Eye (tissue), 1 donor: ENCODE results near the gene SACM1L.
A peak's percentile ranks its signal among the peaks of the same experiment; 100 is the strongest.

Experiments
- DNase-seq: peaks from one replicate; pipeline ENCODE4 v3.0.0-alpha.2; 2015

SACM1L gene, protein sequence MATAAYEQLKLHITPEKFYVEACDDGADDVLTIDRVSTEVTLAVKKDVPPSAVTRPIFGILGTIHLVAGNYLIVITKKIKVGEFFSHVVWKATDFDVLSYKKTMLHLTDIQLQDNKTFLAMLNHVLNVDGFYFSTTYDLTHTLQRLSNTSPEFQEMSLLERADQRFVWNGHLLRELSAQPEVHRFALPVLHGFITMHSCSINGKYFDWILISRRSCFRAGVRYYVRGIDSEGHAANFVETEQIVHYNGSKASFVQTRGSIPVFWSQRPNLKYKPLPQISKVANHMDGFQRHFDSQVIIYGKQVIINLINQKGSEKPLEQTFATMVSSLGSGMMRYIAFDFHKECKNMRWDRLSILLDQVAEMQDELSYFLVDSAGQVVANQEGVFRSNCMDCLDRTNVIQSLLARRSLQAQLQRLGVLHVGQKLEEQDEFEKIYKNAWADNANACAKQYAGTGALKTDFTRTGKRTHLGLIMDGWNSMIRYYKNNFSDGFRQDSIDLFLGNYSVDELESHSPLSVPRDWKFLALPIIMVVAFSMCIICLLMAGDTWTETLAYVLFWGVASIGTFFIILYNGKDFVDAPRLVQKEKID

DNA sequence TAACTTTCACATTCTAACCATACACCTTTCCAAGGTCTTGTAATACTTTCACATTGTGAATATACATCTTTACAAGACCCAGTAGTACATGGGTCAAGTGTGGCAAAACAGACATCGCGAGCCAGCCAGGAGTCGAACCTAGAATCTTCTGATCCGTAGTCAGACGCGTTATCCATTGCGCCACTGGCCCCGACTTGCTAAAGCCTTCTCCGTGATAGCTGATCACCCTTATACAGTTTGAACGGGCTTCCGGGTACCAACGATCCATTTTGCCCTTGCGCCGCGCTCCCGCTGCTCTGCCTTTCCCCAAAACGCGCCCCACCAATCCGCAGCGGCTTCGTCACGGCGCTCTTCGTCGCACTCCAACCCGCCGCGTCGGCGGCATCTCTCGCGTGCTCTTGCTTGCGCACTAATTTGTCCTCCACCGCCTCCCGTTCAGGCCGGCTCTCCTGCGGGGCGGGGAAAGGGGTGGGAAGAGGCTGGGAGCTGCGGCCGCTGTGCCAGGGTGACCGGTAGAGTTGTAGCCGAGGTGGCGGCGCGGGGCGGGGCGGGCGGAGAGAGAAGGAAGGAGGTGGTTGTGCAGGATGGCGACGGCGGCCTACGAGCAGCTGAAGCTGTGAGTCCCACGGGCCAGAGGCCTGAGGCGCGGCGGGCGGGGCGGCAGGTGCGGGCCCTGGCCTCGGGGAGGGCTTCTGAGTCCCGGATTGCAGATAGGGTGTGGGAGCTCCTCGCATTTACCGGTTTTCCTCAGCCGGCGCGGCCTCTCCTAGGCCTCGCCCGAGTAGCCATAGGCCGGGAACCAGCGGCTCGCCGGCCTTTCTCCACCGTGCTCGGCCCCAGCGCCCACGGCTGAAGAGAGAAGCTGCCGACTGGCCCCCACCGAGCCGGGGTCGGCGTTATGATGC, at the start of gene SACM1L:
Gene SACM1L (plus strand): TSS at position 515 of the 905 bp plus-strand sequence. CDS start 70 bp downstream, at position 585.
- DNase-seq = peak; percentile 100

DNA sequence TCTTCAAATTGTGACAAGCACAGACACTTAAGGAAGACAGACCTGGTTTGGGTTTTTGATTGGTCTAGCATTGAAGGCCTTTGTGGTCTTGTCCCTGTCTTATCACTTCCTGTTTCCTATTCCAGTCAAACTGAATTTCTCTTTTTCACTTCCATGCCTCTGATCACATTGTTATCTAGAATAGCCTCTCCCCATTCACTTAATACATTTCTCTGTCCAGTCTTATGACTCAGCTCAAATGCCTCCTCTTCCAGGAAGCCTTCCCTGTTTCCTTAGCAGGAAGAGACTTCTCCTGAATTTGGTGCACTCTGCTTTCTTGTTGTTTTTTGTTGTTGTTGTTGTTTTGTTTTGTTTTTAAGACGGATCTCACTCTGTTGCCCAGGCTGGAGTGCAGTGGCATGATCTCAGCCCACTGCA, 49.1 kb upstream of the SACM1L start:
- DNase-seq = no peak

DNA sequence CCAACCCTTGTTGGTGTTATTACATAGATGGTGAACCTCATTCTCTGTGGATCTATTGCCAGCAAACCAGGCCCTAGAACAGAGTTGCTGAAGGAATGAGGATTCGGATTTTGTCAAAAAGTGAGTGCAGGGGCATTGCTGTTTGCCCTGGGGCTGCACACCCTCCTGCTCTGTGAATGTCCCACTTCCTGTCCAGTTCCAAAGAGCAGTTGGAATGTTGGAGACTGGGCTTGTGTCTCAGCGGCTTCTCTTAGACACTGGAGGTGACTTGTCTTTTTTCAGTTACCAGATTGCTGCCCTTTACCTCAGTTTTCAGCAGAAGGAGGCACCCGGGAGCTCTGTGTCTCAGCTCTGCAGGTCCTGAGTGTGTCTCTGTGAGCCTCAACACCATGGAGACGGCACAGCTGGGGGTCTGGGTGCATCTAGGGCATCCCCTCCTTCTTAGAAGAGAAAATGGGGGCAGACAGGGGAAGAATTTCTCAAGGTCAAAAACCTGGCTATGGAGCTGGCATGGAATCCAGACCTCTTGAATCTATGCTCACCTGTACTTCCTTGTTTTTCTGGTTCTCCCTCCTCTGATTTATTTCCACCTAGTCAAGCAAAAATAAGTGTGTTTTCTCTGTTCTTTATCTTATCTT, 48.4 kb upstream of the SACM1L start:
- peak; percentile 32 for DNase-seq

DNA sequence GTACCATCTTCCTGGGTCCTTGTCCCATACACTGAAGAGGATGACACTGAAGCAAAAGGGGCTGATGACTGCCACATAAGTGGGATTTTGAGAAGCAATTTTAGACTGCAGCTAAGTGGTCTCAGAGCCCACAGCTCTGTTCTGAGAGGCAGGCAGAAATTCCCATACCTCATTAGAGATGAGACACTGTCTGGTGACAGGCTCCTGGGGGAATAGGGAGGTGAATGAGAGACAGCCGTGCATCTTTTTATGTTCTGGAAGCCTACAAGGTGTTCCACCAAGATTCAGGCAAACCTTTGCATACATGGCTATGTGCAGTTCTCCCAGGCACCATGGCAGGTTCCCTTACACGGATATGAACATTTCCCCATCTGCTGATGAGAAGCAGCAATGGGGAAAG, 47.4 kb upstream of the SACM1L start:
- peak; percentile 43 for DNase-seq

DNA sequence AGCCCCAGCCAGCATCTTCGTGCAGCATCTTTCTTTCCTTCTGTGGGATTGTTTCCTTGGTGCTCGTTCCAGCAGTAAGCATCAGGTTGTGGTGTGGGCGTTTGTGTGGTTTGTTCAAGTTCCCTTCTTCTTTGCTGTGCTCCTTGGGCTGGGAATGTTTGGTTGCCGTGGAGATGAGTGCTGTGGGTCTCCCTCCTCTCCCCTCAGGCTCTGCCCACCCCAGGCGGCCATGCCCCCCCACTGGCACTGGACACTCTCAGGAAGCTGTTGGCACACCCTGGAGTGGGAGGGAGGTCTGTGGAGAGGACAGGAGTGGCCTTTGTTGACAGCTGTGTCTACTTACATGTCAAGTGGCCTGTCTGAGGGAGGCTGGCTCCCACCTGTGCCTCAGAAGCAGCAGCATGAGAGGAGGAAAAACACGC, 46.5 kb upstream of the SACM1L start:
- DNase-seq = peak; percentile 43

DNA sequence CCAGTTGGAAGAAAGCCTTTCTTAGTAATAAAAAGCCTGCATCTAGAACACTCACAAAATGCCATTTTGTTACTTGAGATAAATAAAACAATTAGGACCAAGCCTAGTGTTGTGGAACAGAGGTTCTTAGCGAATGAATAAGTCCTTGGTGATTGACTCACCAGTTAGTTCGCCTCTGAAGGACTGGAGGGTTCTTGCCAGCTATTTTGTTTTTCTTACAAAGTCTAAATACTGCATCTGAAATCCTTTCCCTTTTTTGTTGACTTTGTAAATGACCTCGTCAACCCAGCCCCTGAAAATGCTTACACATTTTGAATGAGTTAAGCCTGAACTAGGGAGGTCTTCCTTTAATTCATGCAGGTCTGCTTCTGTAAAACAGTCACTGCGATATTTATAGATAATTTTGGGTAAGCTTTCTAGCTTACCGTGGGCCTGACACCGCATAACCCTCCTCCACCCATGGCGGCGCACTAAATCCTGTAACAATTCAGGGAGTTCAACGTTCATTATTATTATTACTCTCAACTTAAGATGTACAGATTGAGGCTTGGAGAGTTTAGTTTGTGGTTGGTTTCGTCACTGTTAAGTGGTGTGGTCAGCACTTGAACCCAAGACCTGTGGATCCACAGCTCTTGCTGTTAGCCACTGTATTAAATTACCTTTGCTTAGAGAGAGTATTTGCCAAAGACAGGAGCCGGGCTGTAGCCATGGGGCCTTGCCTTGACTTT, 45.0 kb upstream of the SACM1L start:
- no peak for DNase-seq

DNA sequence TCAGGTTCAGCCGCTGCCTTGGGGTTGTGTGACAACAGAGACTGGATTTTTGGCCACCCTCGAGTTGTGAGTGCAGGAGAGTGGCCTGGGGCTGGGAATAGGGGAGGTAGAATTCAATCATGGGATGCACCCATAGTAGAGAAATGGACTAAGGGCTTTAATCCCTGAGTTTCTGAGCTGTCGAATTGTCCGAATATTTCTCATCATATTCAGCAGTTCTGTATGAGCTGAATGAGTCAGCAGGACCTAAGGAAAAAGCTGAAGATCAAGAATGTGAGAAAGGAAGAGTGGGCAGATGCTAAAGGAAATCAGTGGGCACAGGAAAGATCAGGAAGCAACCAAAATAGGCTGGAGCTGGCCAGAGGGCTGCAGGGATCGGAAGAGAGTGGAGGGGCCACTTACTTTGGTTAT, 44.4 kb upstream of the SACM1L start:
- DNase-seq = no peak

DNA sequence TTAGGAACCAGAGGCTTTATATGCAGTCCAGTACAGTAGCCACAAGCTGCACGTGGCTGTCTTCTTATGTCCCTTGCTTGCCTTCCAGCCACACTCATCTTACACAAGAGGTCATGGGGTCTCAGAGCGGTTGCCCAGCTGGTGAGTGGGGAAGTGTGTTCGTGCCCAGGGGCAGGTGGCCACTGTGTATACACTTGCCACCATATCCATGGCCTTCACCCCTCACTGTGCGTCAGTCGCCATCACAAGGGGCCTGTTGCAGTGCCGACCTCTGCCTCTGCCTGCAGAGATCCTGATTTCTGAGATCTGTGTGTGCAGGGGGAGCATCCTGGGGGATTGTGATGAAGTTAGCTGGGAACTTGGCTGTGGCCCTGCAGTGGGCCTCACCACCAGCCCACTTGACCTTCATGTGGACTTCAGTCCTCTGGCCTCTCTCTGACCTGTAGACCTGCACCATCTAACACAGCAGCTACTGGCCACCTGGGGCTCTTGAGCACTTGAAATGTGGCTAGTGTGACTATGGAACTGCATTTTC, 43.1 kb upstream of the SACM1L start:
- no peak for DNase-seq

DNA sequence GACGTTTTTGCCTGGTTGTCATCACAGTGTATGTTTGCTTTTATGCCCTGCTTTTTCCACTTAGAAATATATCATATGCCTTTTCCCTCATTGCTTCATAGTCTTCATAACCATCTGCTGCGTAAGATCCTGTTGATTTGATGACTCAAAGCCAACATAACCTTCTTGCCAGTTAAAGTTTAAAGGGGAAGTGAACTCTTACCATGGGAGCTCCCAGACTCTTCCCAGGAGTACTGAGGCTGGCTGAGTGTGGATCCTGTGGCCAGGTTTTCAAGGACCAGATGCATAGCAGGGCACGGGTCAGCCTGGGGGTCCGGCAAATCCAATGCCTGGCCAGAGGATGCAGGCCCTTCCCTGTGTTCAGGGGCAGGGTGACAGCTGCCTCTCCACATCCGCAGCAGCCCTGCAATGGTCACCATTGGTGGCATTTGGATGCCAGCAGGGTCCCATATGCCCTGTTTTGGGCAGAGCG, 42.0 kb upstream of the SACM1L start:
- DNase-seq = no peak

DNA sequence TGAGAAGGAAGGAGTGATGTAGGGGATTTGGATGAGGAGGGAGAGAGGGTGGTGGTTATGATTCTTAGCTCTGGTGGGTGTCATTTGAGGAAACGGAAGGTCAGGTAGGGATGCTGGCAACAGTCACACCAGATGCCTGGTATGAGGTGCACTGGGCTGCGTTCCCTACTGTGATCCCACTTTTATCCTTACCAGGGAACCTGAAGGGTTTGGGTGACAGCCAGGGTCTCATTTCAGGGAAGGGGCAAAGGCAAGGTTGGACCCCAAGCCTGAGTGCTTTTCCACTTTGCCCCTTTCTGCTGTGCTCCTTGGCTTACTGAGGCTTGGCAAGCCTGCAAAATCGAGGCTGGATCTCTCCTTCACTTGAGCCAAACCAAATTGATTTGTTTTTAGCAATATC, 36.0 kb upstream of the SACM1L start:
- DNase-seq = no peak

DNA sequence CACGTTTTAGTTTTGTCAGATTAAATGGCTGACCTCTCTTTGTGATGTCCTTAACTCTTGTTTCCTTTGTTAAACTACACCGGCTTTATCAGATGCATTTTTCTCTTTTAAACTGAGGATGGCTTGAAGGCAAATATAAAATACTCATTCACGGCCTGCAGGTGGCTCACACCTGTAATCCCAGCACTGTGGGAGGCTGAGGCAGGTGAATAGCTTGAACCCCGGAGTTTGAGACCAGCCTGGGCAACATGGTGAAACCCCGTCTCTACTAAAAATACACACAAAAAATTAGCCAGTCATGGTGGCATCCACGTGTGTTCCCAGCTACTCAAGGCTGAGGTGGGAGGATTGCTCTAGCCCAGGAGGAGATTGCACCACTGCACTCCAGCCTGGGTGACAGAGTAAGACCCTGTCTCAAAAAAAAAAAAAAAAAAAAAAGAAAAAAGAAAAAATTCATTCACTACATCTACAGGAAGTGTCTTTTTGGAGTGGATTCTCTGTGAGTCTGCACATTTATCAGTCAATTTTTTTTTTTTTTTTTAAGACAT, 34.7 kb upstream of the SACM1L start:
- DNase-seq = no peak

DNA sequence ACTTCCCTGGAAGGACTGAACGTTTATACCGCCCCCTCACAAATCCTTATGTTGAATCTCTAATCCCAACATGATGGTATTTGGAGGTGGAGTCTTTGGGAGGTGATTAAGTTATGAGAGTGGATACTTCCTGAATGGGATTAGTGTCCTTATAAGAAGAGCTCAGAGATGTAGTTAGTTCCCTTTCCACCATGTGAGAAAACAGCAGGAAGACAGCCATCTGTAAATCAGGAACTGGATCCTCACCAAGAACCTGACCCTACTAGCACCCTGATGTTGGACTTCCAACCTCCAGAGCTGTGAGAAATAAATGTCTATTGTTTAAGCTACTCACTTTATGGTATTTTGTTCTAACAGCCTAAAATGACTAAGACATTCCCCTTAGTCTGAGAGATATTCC, 33.3 kb upstream of the SACM1L start:
- DNase-seq = no peak

DNA sequence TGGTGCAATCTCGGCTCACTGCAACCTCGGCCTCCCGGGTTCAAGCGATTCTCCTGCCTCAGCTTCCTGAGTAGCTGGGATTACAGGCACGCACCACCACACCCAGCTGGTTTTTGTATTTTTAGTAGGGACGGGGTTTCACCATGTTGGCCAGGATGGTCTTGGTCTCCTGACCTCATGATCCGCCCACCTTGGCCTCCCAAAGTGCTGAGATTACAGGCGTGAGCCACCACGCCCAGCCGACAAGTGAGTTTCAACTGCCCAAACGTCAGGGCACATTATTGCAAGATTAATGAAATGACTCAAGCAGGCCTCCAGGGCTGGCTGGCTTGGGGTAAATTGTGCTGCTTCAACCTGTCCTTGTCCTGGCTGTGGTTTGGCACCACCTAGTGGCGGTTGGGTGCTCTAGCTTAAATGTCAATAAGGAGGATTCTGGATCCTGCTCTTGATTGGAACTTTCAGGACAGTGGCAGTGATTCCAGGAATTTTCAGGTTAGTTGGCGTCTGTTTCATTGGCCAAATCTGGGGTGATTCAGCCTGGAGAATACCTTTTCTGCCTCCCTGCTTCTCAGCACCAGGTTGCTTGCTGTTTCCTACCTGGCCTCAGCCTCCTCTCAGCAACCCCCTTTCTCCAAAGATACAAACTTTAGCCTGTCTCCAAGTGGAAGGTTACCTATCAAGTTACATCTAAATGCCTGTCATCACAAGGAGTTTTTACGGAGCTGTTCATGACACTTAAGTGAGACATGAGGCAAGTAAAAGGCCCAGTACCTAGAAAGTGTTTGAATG, 32.4 kb upstream of the SACM1L start:
- peak; percentile 93 for DNase-seq

DNA sequence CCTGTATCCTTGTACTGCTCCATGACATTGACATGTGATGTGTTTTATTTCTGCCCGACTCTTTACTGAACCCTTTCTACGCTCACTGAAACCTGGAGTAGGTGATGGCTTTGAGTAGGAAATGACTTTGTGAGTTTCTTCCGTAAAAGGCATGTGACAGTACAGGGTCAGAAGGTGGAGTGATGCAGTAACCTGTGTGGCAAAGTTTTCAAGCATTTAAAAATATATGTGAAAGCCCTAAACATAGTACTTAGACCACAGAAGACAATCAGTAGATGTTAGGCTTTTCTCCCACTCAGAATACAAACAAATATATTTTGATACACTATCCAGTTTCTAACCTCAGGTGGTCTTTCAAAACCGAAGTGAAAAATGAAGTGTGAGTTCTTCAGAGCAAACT, 31.3 kb upstream of the SACM1L start:
- no peak for DNase-seq

DNA sequence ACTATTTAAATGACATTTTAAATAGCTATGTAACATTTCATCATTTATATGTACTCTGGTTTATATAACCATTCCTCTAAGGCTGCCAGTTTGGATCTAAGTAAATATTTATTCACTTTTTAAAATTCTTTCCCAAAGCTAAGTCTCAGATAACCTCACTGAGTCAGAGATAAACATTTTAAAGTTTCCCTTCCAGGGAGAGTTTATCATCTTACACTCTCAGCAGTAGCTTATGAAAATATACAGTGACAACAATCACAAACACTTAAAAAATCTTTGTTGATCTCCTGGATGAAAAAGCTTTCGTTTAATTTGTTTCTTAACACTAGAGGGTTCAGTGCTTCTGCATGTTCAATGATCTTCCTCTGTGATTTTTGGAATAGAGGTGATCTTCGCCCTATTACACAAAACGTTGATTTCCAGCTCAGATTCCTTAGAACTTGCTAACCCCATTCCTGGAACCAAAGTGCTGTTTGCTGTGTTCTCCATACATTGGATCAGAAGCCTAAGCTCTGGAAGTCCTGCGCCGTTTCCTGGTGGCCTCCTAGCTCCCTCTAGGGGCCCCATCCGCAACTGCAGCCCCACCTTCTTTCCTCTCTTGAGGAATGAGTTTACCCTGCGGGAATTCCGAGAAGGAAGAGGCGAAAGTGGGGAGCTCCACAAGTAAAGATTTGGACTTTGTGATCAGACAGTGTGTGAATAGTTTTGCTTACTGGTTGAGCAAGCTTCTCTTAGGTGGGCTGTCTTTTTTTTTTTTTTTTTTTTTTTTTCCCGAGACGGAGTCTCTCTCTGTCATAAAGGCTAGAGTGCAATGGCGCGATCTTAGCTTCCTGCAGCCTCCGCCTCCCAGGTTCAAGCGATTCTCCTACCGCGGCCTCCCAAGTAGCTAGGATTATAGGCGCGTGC, 29.3 kb upstream of the SACM1L start:
- peak; percentile 79 for DNase-seq

DNA sequence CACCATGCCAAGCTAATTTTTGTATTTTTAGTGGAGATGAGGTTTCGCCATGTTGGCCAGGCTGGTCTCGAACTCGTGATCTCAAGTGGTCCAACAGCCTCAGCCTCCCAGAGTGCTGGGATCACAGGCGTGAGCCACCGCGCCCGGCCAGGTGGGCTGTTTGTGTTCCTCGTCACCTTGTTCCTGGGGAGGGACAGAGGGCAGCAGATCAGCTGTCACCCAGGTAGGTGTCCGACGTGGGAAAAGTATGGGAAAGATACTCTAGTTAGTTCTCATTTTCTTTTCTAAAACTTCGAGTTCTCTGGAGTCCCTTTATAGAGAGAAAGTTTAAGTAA, 28.7 kb upstream of the SACM1L start:
- no peak for DNase-seq

DNA sequence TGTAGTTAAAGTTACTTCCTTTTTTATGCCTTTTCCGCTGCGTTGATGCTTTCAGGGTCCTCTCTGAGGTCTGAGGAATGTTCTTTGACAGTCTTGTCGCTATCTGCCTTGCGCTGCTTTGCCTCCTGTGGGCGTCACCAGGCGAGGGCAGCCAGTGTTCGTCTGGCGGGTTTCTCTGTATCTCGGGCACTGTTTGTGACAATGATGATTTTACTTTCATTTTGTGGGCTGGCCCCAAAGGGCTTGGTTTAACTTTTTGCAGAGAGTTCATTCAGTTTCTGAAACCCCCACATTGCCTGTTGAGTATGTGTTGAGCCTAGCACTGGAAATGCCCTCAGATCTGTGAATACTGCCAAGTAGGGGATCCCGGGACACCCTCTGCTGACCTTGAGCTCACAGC, 24.6 kb upstream of the SACM1L start:
- no peak for DNase-seq

DNA sequence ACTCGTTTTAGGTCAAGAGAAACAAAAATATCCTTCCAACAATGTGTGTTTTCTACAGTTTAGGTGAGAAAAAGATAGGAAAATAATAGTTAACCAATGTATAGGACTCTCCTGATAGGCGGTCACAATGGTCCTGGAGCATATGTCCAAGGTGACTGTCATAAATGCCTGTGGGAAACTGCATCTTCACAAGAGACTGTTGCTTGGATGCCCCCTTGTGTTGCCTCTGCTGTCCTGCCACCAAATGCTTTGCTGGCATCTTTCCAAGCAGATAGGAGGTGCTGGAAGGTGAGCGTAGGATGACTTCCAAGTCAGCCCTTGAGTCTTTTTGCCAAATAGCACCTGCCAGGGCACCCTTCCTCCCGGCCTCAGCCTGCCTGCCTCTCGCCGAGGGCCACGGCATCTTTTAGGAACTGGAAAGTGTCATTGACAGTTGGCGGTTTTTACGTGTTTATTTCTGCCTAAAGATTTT, 24.1 kb upstream of the SACM1L start:
- DNase-seq = peak; percentile 58

DNA sequence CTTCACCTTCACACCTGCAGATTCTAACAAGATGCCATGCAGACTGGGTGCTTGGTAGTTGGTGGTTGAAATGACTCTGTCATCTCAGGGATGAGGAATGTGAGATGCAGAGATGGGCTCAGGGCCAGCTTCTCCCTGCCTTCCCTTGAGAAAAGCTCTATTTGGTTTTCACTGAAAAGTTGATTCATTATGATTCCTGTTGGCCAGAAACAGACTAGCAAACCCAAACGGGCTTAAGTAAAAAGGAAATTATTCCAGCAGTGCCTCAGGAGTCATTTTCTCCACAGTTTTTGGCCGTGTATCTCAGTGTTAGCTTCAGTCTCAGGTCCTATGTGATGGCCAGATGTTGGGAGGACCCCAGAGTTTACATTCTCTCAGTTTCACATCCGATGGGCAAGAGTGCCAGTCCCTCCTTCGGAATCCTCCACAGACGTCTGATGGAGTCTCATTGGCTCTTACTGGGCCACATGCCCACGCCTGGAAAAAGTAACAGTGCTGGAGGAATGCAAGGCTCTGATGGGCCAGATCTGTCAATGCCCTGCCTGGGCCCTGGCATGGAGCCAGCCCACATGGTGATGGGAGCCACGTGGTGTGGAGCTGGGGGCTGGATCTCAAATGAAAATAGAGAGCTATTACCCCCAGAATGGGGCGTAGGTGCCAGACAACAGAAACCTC, 22.3 kb upstream of the SACM1L start:
- peak; percentile 45 for DNase-seq
